GF-D8 (cell line): ENCODE measurements around the gene DDB1.
"Not testable (repeated sequence)": the region's sequence is repeated elsewhere in the genome, so short reads cannot be mapped to it uniquely, and the experiment has no call there.

Experiments
- DNase-seq: peaks from one replicate; lab custom pipeline; 2025; lab: John Stamatoyannopoulos, UW

DDB1 gene

DNA sequence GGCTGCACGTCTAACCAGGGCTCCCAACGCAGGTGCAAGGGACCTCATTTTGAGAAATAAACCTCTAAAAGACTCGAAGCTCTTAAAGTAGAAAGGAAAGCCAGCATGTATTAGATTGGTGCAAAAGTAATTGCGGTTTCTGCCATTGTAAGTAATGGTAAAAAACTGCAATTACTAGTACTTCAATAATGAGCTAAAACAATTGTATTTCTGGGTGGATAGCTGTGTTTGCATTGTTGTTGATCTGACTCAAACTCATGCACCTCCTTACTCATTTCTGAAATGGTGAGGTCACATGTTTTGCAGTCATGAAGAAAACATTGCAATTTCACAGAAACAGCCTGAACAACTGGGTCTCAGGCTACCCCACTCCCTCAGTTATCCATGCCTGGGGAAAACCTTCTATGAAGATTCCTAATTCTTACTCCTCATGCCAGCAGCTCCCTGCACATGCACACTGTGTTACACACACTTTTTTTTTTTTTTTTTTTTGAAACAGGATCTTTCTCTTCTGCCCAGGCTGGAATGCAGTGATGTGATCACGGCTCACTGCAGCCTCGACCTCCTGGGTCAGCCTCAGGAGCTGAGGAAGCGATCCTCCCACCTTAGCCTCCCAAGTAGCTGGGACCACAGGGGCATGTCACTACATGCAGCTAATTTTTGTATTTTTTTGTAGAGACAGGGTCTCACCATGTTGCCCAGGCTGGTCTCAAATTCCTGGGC is 62.4 kb downstream of the DDB1 start:
- no peak for DNase-seq

GRCh38 chr11:61268588-61269250 is 64.2 kb downstream of the DDB1 start:
- DNase-seq = no peak

DNA sequence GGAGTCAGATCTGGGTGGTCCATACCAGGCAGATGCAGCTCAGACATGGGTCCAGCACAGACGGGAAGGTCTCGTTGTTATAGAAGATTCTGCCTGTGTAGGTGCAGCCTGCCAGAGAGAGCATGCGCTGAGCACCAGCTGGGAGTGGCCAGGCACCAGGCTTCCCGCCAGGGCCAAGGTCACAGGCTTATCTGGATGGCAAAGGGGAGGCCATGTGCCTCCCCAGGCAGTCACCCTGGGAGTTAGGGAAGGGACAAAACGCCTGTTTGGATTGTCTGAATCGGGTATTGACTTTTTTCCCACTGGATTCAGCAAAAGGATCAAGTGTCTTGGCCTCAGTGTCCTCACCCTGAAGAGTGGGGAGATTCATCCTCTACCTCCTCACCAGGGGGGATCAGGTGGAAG is 65.5 kb downstream of the DDB1 start:
- DNase-seq = no peak

DNA sequence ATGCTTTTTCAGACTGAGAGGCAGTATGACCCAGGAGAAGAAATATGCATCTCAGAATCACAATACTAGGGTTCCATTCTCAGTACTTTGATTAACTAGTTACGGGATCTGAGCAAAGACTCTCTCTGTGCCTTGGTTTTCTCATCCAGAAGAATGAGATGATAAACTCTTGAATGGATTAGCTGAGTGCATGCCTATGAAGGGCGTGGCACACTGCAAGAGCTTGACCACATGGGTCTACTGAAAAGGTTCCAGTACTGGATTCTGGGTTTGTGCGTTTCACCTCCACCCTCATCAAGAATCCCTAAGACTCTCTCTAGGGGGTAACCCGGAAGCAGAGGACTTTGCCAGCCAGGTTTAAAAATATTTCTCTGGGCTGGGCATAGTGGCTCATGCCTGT is 66.3 kb downstream of the DDB1 start:
- DNase-seq = no peak

- DNase-seq = no peak
Observed at GRCh38 chr11:61265357-61265756, 67.5 kb downstream of the DDB1 start.

- no peak for DNase-seq
Observed at GRCh38 chr11:61264795-61265194, 68.1 kb downstream of the DDB1 start.

DNA sequence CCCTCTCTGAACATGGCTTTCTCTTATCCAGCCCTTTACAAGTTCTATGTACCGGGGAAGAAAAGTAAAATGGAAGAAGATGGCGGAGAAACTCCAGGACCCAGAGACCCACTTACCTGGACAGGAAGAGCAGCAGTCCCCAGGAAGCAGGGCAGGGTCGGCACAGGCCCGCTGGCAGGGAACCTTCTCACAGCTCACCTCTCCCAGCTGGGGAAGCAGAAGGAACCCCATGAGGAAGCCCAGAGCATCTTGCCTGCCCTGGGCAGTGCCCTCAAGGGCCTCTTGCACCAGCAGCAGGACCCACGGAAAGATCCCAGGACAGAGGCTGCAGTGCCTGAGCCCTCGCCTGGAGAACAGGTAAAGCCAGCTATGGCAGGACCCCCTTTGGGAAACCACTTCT is 68.5 kb downstream of the DDB1 start:
- DNase-seq = no peak

DNA sequence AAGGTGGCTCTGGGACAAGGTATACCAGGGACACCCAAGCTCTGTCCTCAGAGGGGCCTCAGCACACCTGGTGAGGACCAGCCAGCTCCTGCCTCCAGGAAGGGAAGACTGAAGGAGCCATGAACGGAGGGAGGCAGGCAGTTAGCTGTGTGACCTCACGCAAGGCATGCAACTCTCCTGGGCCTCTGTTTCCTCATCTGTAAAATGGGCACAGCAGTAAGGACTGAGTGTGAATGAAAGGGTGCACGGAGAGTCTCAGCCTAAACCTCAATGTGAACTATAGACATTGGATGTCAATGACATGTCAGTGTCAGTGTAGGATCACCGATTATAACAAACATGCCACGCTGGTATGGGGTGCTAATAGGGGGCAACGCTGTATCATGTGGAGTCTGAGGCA is 73.5 kb downstream of the DDB1 start:
- DNase-seq = no peak

GRCh38 chr11:61258546-61258945 is 74.4 kb downstream of the DDB1 start:
- no peak for DNase-seq

DNA sequence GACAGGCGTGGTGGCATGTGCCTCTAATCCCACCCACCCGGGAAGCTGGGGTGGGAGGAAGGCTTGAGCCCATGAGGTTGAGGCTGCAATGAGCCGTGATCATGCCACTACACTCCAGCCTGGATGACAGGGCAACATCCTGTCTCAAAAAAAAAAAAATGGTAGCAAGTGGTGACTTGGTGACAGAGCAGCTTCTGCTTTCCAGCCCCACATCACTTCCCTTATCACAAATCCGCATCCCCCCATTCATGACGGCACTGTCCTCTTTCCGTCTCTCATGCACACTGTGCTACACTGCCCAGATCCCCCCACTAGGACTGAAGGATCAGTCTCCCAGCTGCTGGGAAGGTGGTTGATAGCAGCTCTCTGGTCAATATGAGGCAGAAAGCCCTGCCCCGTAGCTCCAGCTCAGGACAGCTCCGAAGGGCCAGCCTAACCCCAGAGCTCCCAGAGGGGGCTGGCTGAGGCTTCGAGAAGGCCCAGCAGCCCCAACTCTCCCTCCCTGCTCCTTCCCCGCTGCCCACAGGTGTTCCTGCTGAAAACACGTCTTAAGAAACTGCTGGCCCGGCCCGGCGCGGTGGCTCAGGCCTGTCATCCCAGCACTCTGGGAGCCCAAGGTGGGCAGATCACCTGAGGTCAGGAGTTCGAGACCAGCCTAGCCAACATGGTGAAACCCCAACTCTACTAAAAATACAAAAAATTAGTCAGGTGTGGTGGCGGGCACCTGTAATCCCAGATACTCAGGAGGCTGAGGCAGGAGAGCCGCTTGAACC is 76.0 kb downstream of the DDB1 start:
- DNase-seq = no peak

- DNase-seq = no peak
Observed at GRCh38 chr11:61254403-61255025, 78.4 kb downstream of the DDB1 start.

GRCh38 chr11:61252332-61252731 is 80.6 kb downstream of the DDB1 start:
- DNase-seq = not testable (repeated sequence)

DNA sequence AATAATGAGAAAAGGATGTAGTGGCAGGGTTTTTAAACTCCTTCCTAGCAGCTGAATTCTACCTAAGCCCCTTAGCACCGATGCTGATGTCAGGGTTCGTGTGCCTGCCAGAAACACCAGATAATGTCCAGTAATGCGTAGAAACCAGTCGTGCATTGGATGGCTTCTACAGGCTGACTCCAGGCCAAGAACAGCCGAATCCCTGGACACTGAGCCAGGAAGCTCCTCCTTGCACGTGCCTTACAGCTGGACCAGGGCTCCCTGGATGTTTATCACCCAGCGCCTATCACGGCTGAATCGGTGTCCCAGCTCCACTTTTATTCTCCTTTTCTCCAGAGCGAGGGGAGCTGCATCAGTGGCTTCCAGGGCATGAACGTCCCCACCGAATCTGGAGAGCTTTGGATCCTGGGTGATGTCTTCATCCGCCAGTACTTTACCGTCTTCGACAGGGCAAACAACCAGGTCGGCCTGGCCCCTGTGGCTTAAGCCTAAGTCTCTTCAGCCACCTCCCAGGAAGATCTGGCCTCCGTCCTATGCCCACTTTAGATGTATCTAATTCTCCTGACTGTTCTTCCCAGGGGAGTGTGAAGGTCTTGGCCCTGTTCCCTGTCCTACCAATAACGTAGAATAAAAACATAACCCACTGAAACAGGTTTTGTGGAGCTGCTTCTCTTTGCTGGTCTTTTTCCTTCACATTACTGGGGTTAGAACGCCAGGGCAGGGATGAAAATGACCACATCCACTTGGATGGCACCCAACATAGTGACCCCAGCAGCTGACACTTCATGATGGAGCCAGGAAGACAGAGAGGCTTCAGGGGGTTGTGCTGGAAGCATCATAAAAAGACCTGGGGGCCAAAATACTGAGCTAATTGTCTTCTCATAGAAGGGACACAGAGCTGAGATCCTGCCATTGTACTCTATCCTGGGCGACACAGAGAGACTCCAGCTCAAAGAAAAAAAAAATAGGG is 81.8 kb downstream of the DDB1 start:
- DNase-seq = not testable (repeated sequence)
